HG02973 (cell line): ENCODE data around the gene PNCK.

ENCODE experiments used
- ATAC-seq: cut with Tn5 transposase; IDR thresholded peaks from one replicate; pipeline ENCODE4 v1.9.1; 2021; ENCODE audit warnings: moderate library complexity; ENCODE audit not compliant: unreplicated experiment

PNCK gene

DNA sequence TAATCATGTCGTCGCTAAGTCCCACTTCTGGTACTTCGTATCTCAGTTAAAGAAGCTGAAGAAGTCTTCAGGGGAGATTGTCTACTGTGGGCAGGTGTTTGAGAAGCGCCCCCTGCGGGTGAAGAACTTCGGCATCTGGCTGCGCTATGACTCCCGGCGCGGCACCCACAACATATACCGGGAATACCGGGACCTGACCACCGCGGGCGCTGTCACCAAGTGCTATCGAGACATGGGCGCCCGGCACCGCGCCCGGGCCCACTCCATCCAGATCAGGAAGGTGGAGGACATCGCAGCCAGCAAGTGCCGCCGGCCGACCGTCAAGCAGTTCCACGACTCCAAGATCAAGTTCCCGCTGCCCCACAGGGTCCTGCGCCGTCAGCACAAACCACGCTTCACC is 11.3 kb downstream of the PNCK start:
- no peak for ATAC-seq

DNA sequence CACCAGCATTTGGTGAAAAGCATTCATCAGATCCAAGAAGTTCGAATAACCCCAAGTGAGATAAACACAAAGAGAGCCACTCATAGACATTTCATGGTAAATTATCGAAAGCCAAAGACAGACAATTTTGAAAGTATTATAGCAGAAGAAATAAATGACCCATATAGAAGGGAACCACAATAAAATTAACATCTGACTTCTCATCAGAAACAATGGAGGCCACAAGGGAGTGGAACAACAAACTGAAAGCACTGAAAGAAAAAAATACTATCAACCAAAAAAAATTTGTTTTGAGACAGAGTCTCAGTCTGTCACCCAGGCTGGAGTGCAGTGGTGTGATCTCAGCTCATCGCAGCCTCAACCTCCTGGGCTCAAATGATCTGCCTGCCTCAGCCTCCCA is 14.3 kb downstream of the PNCK start:
- ATAC-seq = no peak

DNA sequence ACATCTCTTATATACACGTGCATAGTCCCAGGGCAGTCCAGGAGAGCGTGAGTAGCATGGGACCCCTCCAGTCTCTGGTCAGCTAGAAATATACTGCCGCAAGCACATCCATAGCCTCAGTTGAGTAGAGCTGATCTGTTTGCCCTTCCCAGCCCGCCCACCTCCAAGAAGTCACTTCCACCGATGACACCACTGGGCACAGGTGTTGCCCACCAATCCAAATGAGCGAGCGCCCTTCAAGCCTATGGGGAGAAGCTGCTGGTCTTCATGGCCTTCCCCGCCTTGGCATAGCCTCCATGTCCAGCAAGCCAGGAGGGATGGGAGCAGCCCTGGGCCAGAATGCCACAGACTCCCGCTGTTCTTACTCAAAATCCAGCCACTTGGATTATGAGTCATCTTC is 16.5 kb downstream of the PNCK start:
- ATAC-seq = no peak

DNA sequence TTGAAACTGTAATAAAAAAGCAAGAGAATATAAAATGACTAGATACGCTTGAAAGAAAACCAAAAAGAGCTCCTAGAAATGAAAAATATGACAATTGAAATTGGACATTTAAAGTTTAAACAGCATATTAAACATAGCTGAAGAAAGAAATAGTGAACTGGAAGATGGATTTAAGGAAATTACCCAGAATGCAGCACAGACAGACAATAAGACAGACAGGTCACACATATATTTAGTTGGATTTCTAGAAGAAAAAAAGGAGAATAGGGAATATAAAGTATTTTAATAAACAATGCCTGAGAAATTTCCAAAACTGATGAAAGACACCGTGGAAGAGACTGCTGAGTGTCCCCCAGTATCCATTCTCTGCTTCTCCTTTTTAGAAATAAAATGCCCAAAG is 20.1 kb downstream of the PNCK start:
- no peak for ATAC-seq

DNA sequence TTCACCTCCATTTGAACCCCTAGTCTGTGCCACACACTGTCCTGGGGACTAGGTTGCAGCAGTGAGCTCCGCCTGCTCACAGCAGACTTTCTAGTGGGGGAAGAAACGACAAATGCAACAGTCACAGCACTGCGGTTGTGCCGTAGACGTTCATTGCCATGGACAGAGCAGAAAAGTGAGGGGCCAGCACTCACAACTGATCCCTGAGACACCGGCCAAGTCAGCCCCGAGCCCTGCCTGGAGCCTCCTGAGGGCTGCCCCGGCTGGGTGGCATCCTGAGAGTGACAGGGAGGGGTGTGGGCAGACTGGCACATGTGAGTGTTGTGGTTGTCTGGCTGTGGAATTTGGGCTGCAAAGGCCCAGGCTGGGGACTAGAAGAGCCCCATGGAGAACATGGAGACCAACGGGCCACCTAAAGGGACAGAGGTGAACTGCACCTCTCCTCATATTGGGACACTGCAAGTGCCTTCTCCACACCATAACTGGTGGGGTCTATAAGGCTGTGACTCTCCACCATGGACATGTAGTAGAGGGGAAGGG is 22.0 kb downstream of the PNCK start:
- ATAC-seq = no peak

DNA sequence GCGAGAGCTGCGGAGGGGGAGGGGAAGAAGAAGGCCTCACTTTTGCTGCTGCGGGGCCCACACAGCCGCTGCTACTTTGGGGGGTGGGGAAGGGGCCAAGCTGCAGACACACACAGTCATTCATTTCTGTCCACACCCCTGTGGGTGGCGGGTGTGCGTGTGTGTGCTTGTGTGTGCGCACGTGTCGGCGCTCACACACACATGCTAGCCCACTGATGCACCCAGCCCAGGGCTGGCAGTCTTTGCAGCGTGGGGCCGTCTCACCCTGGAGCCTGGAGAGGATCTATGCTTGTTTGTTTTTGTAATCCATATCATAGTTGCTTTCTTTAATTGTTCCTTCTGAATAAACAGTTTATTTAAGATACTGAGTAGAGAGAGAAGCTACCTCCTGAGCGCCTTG is 22.7 kb downstream of the PNCK start:
- ATAC-seq = no peak

DNA sequence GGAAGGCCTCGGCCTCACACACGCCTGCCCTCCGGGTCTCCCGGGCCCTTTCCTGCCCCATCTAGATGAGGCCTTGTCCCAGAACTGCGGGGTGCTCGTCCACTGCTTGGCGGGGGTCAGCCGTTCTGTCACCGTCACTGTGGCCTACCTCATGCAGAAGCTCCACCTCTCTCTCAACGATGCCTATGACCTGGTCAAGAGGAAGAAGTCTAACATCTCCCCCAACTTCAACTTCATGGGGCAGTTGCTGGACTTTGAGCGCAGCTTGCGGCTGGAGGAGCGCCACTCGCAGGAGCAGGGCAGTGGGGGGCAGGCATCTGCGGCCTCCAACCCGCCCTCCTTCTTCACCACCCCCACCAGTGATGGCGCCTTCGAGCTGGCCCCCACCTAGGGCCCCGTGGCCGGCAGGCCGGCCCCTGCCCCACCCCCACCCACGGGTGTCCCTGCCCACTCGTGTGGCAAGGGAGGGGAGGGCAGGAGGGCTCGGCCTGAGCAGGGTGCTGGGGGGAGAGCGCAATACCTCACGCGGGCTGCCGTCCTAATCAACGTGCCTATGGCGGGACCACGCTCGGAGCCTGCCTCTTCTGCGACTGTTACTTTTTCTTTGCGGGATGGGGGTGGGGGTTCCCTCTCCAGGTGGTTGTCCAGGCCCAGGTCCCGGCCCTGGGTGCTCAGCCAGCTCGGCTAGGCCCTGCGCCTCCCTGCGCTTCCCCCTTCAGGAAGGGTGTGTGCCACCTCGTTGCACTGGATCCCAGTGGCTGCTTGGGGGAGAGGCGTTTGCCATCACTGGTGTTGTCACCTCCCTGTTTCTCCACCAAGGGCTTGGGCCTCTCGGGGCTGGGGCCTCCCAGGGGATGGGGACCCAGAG is 23.5 kb downstream of the PNCK start:
- ATAC-seq = no peak

DNA sequence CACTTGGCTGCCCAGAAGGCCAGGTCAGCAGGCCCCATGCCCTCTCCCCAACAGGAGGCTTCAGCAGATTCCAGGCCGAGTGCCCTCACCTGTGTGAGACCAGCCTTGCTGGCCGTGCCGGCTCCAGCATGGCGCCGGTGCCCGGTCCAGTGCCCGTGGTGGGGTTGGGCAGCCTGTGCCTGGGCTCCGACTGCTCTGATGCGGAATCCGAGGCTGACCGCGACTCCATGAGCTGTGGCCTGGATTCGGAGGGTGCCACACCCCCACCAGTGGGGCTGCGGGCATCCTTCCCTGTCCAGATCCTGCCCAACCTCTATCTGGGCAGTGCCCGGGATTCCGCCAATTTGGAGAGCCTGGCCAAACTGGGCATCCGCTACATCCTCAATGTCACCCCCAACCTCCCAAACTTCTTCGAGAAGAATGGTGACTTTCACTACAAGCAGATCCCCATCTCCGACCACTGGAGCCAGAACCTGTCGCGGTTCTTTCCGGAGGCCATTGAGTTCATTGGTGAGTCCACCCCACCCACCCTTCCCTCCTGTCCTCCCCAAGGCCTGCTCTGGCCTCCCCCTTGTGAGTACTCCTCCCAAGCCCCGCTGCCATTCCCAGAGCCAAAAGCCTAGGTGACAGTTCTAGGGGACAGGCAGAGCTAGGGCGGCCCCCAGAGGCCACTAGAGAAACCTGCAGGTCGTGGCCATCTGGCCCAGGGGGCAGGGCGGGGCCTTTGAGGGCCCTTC is 24.3 kb downstream of the PNCK start:
- ATAC-seq = no peak

DNA sequence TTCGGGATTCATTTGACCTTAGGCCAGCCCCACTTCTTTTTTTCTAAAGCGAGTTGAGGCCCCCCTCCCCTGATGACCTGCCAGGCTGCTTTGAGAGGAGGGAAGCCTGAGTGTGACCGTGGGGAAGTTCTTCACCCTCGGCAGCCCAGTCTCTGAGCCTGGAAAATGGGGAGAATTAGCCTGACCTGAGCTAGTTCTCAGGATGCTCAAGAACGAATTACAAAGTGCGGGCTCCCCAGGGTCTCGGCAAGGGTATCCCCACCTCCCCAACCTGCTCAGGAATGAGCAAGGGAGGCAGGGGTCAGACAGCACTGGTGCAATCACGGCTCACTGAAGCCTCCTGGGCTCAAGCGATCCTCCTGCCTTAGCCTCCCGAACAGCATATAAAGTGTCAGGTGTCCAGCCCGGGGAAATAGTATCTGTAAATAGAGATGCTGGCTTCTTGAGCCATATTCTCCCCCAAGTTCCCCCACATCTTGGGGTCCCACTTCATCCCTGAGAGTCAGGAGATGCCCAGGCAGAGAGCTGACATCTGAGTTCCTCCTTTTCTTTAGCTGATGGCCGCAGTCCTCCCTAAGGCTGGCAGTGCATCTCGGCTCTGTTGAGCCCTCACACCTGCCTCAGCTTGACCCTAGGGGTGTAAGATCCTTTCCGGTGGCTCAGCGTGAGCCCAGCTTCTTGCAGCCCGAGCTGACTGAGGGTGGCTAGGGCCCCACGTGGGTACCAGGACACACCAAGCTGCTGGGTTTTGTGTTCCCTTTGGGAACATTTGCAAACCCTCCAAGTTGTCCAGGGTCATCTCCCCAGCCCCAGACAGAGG is 25.0 kb downstream of the PNCK start:
- ATAC-seq = no peak

DNA sequence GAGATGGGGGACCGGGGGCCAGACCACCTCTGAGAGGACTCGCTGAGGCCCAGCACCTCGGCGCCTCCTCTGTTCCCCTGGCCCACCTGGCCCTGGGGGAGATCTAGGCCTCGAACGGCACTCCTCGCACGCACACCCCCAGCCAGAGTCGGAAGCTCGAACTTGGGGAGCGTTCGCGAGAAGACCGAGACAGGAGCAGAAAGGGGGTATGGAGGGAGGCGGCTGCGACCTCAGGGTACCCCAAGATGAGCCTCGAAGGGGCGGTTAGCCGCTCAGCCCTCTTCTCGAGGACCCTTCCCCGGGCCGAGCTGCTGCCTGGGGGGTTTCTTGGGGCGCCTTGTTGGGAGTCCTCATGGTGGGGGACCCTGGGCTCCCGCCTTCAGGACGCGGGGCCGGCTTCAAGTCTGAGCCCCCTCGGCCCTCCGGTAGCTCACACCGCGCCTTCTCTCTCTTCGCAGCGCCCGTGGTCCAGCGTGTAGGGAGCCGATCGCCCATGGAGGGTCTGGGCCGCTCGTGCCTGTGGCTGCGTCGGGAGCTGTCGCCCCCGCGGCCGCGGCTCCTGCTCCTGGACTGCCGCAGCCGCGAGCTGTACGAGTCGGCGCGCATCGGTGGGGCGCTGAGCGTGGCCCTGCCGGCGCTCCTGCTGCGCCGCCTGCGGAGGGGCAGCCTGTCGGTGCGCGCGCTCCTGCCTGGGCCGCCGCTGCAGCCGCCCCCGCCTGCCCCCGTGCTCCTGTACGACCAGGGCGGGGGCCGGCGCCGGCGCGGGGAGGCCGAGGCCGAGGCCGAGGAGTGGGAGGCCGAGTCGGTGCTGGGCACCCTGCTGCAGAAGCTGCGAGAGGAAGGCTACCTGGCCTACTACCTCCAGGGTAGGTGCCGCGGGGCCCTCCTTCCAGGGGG is 25.9 kb downstream of the PNCK start:
- no peak for ATAC-seq

DNA sequence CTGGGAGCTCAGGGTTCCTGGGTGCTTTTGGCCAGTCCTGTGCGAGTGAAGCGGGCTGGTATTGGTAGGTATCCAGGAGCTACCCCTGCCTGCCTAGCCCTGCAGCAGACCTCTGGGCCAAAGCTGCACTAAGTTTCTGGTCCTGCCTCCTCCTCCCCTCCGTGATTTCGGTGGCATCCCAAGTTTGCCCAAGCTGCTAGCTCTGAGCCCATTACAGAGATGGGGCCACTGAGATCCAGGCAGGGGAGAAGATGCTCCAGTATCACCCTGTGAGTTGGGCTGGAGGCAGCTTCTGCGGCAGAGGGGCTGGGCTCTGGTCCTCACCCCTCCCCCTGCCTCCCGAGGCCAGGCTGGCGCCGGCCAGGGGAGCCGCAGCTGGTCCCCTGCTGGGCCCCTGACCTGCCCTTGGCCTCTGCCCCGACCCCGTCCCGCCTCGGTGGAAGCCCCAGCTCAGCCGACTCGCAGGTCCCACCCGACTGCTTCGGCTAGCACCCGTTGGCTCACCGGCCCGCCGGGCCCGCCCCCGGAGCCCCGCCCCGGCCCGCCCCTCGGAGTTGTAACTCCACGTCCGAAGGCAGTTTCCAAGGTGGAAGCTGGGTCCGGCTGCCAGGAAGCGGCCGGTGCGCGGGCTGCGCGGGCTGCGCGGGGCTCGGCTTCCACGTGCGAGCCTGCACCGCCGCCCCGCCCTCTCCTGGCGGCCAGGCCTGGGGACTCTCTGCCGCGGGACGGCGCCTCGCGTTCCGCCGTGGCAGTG is 26.8 kb downstream of the PNCK start, which contains the start of gene DUSP9:
Gene DUSP9 (plus strand): TSS at position 584 of the 754 bp plus-strand sequence. CDS start 751 bp downstream, outside the sequence.
- no peak for ATAC-seq

DNA sequence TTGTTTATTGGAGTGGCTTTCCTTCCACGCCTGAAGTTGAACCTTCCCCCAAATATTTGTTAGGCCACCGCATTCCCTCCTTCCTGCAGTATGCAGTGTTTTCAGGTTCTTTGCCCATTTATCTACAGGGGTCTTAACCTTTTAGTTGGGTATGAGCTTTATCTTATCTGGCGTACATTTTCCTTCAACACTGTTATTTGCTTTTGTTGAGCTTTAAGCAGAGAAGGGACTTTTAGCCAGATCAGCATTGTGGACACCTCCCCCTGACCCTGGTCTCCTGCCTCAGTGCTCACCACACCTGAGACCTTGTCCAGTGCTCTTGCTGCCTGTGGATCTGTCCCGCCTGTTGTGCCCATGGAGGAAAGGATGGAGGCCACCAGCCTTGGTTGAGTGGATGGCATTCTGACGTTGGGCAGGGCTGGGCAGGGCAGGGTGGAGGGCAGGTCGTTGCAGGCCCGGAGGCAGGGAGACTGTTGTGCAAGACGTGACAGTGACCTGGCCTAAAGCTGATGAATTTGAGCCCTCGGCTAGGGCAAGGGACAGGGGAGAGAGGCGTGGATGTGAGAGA is 27.6 kb downstream of the PNCK start:
- no peak for ATAC-seq

DNA sequence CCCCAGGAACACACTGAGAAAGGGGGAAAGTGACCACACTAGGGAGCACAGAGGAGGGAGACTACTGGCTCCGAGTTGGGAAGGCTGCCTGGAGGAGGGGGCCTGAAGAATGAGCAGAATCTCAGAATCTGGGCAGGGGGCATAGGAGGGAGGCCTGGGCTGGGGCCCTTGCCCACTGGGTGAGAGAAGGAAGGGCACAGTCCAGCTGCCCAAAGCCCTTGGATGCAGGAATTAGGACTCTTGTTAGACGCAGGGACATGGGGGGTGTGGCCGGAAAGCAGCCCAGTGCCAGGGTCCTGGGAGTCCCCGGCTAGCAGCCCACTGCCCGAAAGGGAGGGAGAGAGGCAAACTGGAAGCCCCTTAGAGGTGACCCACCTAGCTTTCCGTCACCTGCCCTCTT is 28.5 kb downstream of the PNCK start:
- no peak for ATAC-seq

DNA sequence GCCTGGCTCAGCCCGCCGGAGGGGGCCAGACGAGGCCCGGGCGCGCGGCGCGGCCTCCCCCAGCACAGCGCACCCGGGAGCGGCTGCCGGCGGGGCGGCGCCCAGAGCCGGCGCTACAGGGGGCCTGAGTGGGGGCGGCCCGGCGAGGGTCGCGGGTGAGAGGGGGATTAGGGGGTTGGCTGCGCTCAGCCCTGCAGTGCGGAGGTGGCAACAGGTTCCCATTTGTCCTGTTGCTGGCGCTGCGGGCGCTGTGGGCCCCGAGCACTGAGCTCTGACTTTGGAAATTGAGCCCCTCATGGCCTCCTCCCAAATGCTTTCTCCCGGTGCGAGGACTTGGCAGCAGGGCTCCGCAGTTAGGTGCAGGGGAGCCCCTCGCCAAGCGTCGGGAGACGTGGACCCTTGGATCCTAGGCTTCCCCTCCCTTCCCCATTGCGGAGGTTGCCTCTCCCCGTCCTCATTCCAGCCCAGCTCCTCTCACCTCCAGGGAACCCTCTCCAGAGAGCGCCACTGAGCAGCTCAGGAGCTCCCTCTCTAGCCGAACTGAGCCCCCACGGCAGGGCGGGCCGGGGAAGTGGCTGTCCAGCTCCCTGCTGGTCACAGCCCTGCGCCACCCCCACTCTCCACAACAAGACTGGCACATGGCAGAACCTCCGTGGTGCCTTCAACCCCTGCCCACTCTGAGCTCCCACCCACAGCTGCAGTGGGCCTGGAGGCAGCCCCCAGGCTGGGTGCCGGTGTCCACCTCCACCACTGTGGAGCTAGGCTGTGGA is 29.1 kb downstream of the PNCK start:
- no peak for ATAC-seq

DNA sequence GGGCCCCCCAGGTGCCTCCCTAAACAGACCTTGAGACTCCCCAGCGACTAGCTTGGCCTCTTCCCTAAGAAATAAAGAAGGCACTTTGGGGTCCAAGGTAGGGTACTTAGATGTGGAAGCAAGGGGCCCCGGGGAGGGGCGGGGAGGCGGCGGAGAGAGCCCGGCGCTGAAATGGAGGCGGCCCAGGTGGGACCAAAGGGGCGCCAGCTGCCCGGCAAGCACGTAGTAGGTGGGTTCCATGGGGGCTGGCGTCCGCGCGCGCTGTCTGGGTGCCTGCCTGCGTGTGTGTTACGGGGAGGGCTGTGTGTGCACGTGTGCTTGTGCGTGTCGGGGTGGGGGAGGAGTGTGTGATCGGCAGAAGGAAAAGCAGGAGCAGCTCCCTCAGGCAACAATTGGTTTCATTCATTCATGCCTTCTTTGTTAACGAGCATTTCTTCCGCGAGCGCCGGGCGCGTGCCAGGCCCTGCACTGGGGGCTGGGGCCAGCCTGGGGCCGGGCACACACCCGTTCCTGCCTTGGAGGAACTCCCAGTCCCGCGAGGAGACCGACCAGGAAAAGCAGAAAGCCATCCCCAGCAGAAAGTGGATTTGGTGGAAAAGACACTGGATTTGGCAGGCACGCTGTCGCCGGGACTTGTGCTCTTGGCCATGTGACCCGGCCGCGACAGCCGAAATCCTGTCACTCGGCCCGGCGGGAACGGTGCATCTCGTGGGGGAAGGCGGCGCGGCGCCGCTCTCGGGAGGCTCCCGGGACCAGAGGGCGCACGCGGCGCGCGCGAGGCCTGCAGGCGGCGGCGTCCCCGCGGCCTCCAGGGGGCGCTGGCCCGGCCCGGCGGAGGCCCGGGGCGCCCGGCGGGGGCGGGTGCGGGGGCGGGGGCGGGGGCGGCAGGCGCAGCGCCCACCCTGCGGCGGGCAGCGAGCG is 29.9 kb downstream of the PNCK start:
- no peak for ATAC-seq

DNA sequence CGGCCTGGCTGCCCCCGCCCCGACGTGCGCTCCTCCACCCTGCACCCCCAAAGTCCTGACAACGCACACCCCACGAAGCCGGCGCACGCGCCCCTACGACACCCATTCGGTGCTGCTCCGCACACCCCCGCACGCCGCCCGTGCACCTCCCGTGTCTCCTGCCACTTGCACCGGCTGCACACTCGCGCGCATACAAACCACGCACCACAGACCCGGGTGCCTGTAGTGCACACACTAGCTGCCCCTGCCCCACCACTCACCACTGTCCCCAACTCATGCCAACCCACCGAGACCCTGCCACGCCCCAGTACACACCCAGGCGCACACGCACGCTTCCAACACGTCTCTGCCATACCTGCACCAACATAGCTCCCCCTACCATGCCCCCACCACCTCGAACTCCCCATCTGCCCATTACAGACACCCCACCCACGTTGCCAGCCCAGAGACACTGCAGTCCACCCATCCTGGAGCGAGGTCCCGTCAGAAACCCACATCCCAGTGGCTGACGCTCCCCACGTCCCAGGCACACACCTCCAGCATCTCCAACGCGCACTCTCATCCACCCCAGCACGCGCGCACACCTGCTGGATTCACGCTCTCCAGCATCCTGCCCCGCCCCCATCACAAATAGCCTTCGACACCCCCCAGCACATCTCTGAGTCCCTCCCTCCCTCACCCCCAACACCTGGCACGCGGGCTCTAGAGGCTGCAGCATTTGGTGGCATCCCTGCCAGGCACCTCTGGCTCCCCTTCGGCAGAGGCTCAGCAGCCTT is 30.8 kb downstream of the PNCK start:
- ATAC-seq = no peak
